ENCODE results near the gene EFCAB9.
"Not testable (repeated sequence)": the region's sequence is repeated elsewhere in the genome, so short reads cannot be mapped to it uniquely, and the experiment has no call there.

The EFCAB9 gene

GRCh38 chr5:172193872-172194271 lies at the start of gene EFCAB9:
Gene EFCAB9 (plus strand): TSS chr5:172194172. CDS start chr5:172194173, 1 bp downstream.
- DNase-seq (ENCODE audit: low read depth in 4 of 4, low spot score in 1 of 4) = no peak

DNA sequence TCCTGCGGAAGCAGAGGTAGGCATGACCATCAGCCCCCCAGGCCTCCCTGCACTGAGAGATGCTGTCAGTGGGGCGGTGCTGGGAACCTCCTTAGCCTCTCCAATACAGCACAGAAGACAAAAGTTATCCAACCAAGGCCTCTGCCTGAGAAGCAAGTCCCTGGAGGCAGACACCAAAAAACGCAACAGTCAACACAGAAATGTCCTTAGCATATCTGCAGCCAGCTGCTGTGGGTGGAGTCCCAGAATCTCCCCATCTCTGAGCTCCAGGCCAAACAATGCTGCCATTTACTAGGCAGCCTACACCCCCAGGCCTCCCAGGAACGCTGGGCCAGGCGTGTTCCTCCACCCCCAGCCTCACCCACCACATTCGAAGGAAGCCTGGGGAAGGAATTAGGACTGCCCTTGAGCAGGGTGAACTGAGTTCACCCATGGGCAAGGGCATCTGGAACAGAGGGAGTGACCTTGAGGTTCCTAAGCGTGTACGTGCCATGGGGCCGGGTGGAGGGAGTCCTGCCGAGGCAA lies 49.6 kb upstream of the EFCAB9 start:
- no peak for DNase-seq (ENCODE audit: low read depth in 4 of 4, low spot score in 1 of 4)

- DNase-seq (ENCODE audit: low read depth in 4 of 4, low spot score in 1 of 4) = no peak
Measured at GRCh38 chr5:172144931-172145869, 48.8 kb upstream of the EFCAB9 start.

GRCh38 chr5:172145870-172146747 lies 47.9 kb upstream of the EFCAB9 start:
- DNase-seq (ENCODE audit: low read depth in 4 of 4, low spot score in 1 of 4) = no peak

DNA sequence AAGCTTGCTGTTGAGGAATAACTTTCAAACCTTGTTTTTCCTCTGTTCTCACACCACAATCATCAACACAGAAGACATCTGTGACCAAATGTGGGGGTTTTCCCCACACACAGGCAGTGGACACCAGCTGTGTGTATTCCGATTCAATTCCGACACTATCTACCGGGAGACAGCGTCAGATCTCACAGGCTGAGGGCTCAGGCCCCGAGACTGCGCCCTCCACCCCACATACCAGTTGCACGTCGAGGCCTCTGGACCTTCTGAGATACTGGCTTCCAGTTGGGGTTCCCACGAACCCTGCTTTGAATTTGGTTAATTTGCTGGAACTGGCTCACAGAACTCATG lies 47.3 kb upstream of the EFCAB9 start:
- no peak for DNase-seq (ENCODE audit: low read depth in 4 of 4, low spot score in 1 of 4)

DNA sequence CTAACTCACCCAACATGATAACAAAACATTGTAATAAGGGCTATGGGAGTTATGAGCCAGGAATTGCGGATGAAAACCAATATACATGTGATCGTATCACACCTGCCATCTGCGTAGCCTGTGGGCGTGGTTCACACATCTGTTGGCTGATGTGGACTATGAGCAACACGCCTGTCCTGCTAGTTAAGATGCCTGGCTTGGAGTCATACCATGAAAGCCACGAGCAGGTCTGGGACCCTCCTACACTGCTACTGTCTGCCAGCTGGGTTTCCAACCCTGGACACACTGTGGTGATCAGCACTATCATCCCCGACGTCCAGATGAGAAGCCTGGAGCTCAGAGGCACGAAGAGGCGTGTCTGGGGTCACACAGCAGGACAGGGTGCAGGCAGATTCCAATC lies 46.1 kb upstream of the EFCAB9 start:
- DNase-seq (ENCODE audit: low read depth in 4 of 4, low spot score in 1 of 4) = no peak

DNA sequence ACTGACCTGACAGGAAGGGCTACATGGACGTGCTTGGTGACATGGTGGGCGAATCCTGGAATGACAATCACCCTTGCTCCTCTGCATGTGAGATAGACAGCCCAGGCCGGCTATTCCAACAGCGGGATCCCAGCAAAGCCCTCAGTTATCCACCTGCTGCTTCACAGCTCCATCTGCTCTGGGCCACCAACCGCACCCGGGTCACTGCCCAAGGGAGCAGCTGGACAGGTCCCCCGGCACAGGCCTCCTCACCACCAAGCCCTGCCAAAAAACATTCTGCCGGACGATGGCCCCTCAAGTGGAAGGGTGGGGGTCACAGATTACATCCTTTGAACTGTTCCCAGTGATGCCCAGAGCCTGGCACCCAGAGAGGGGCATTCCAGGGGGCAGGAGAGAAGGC lies 45.6 kb upstream of the EFCAB9 start:
- no peak for DNase-seq (ENCODE audit: low read depth in 4 of 4, low spot score in 1 of 4)

DNA sequence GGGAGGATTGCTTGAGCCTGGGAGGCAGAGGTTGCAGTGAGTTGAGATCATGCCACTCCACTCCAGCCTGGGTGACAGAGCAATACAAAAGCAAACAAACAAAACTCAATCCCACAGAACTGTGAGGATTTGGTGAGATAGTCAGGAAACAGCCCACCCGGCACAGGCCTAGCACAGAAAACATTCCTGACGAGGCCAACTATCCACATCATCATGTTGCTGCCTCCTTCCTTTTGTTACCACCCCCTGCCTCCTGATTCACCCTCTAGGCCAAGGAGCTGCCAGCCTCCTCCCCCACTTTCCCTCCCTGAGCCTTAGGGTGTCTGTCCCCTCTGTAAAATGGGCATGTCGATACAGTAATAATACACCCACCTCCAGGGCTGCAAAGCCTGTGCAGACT lies 44.9 kb upstream of the EFCAB9 start:
- DNase-seq (ENCODE audit: low read depth in 4 of 4, low spot score in 1 of 4) = no peak

DNA sequence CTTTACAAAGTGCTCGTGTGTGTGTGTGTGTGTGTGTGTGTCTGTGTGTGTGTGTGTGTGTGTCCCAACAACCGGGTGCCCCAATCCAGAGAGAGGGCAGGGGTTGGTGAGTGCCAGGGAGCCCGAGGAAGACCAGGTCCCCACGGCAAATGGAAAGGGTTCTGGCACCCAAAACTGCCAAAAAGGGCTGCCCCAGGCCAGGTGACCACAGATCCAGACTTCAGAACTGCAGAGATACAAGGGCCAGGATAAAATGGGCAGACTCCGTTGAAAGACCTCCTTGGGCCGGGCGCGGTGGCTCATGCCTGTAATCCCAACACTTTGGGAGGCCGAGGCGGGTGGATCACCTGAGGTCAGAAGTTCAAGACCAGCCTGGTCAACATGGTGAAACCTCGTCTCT lies 44.5 kb upstream of the EFCAB9 start:
- DNase-seq (ENCODE audit: low read depth in 4 of 4, low spot score in 1 of 4) = not testable (repeated sequence)

DNA sequence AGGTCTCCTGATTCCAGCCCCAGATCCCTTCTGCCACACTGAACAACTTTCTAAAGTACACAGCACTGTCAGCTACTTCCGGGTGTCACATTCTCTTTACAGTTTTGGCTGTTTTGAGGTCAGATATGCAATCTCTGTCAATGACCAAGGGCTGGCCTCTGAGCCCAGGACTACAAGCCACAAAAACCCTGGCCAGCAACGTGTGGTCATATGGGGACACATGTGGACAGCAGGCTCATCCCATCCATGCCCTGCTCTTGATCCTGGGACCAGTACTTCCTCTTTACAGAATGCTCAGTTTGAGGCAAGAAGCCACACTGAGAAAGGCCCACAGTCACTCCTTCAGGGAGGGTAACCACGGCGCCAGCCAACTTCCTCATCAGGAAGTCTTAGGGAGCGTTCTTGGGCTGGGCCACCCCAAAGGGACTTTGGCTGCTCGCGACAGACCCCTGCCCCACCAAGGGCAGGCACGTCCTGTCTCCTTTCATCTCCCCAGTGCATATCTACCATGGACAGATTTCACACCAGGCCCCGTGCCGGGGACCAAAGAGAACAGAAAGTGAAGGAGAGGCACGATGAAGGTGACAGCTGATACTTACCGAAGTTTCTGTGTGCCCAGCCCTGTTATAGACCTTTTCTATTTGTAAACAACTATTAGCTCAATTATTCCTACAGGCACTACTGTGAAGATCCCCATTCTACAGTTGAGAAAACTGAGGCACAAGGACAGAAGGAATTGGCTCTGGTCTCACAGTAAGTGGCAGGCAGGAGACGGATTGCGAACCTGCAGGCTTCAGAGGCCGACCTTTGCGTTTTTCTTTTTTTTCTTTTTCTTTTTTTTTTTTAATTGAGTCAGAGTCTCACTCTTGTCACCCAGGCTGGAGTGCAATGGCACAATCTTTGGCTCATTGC lies 43.2 kb upstream of the EFCAB9 start:
- no peak for DNase-seq (ENCODE audit: low read depth in 4 of 4, low spot score in 1 of 4)

- DNase-seq (ENCODE audit: low read depth in 4 of 4, low spot score in 1 of 4) = no peak
Measured at GRCh38 chr5:172151661-172152210, 42.2 kb upstream of the EFCAB9 start.

DNA sequence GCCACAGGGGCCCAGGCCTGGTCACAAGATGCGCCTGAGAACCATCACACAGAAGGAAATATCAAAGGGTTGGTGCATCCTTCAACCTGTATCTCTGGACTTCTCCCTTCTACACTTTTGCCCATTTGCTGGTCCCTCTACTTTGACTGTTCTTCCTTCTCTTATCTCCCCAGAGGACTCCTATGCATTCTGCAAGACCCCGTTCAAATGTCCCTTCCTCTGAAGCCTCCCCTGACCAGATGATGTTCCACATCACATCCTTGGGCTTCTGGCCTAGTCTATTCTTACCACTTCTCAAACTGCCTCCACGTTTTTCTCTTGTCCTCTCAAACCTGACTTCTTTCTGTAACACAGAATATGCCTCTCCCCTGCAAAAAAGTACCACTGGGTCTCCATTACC lies 40.3 kb upstream of the EFCAB9 start:
- DNase-seq (ENCODE audit: low read depth in 4 of 4, low spot score in 1 of 4) = no peak

DNA sequence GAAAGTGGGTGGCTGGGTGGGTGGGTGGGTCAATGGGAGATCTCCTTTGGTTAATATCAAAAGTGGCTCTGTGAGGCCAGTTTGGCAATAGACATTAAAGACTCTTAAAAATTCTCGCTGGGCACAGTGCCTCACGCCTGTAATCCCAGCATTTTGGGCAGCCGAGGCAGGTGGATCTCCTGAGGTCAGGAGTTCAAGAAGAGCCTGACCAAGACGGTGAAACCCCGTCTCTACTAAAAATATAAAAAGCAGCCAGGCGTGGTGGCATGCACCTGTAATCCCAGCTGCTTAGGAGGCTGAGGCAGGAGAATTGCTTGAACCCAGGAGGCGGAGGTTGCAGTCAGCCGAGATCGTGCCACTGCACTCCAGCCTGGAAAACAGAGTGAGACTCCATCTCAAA lies 38.9 kb upstream of the EFCAB9 start:
- DNase-seq (ENCODE audit: low read depth in 4 of 4, low spot score in 1 of 4) = not testable (repeated sequence)

DNA sequence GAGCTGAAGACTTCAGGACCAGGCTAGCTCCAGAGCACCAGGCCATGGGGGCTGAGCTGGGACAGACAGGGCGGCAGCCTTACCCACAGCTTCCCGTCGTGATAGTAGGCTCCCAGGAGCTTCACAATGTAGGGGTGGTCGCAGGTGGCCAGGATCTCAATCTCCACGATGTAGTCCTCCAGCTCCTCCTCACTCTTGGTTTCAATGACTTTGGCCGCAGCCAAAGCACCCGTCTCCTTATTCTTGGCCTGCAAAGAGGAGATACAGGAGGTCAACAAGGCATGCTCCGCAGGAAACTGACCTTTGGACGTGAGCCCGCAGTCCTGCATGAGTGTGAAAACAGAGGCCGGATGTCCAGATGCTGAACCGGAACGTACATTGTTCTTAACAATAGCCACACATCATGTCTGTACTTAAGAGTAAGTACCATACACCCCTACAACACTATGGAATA lies 37.4 kb upstream of the EFCAB9 start:
- no peak for DNase-seq (ENCODE audit: low read depth in 4 of 4, low spot score in 1 of 4)

GRCh38 chr5:172159016-172159415 lies 35.0 kb upstream of the EFCAB9 start:
- no peak for DNase-seq (ENCODE audit: low read depth in 4 of 4, low spot score in 1 of 4)

DNA sequence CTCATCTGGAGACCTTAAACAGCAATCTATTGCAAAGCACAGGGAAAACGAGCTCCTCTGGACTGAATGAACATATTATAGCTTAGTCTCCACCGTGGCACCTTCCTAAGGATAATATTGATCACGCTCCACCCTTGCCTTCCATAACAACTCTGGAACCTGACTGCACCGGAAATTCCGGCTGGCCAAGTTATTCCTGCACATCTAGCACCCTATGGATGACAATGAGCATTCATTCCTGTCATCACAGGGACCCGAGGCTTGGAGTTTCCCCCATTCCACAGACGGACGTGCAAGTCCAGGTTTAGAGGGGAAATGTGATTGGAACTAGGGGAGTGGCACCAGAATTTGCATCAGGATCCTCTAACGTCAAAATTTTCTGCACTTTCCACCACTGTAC lies 33.5 kb upstream of the EFCAB9 start:
- no peak for DNase-seq (ENCODE audit: low read depth in 4 of 4, low spot score in 1 of 4)

GRCh38 chr5:172162323-172162986 lies 31.5 kb upstream of the EFCAB9 start:
- DNase-seq (ENCODE audit: low read depth in 4 of 4, low spot score in 1 of 4) = no peak

DNA sequence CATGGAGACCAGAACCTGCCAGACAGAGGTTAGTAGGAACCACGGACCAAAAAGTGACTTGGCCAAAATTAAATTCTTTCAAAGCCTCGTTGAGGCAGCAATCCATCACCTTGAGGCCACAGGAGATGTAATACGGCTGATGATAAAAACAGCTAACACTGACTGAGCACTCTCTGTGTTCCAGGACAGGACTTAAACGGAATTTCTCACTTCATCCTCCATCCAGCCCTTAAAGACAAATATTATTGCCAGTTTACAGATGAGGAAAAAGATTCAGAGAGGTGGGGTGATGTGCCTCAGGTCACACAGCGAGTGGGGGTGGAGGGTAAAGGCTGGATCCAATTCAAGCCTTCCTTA lies 31.0 kb upstream of the EFCAB9 start:
- no peak for DNase-seq (ENCODE audit: low read depth in 4 of 4, low spot score in 1 of 4)

- no peak for DNase-seq (ENCODE audit: low read depth in 4 of 4, low spot score in 1 of 4)
Measured at GRCh38 chr5:172163346-172163745, 30.6 kb upstream of the EFCAB9 start.

DNA sequence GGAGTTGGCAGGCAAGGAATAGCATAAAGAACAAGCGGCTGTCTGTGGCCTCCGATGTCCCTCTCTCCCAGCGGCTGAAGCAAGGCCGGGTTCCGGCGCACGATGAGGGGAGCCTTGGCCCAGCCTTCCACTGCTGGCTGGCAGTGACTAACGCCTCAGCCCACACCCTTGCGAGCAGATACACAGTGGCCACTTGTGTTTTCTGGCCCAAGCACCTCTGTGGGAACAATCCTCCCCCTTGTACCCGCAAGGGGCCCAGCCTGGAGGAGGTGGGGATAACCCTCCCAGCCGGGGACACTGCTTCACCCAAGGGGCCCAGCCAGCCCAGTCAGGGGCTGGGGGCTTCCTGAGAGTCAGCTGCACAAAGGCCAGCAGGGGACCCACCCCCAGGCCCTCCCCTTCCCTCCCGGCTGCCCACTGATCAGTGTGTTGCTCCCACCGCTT lies 29.2 kb upstream of the EFCAB9 start:
- no peak for DNase-seq (ENCODE audit: low read depth in 4 of 4, low spot score in 1 of 4)

Data from stimulated activated CD4-positive, alpha-beta T cell treated with anti-CD3 and anti-CD28 coated beads, Interleukin-1b, Interleukin-23, amount 100 ng/mL, for 24 hours (primary cell).